SK-N-SH treated with all-trans-retinoic acid at 6 μM for 48 hours (cell line): ENCODE data around the gene DIAPH3.

Experiments used
- ATAC-seq: fragments of 200-7000 bp; cut with Tn5 transposase; 3 replicates; pipeline ENCODE4 v1.9.1; 2020; ENCODE audit warnings: mild to moderate bottlenecking, moderate library complexity
- ARNTL ChIP-seq: fragments of 450-650 bp; formaldehyde crosslinking; IDR thresholded peaks from 2 replicates; pipeline ENCODE4 v1.5.0; 2020; ENCODE audit warnings: low read depth, mild to moderate bottlenecking, moderate library complexity, borderline replicate concordance
- BACH2 ChIP-seq: fragments of 250-450 bp; sonication (Bioruptor Pico); IDR thresholded peaks from 2 replicates; pipeline ENCODE4 v1.9.0; 2021; ENCODE audit warnings: mild to moderate bottlenecking, borderline replicate concordance
- CSDC2 ChIP-seq: fragments of 250-450 bp; sonication (Bioruptor Pico); IDR thresholded peaks from 2 replicates; pipeline ENCODE4 v1.5.0; 2020; ENCODE audit warnings: mild to moderate bottlenecking, moderate library complexity
- ESRRG ChIP-seq: fragments of 250-450 bp; sonication (Bioruptor Pico); IDR thresholded peaks from 2 replicates; pipeline ENCODE4 v1.6.1; 2021; ENCODE audit warnings: mild to moderate bottlenecking
- GLIS3 ChIP-seq: fragments of 250-450 bp; sonication (Bioruptor Pico); IDR thresholded peaks from 2 replicates; pipeline ENCODE4 v1.5.0; 2020; ENCODE audit warnings: mild to moderate bottlenecking, moderate library complexity
- OSR1 ChIP-seq: fragments of 250-450 bp; sonication (Bioruptor Pico); IDR thresholded peaks from 2 replicates; pipeline ENCODE4 v1.8.0; 2022; ENCODE audit warnings: moderate library complexity, mild to moderate bottlenecking, inconsistent platforms
- PATZ1 ChIP-seq: fragments of 250-450 bp; sonication (Bioruptor Pico); IDR thresholded peaks from 2 replicates; pipeline ENCODE4 v1.8.0; 2020; ENCODE audit warnings: mild to moderate bottlenecking, moderate library complexity, borderline replicate concordance
- PPARA ChIP-seq: fragments of 250-450 bp; sonication (Bioruptor Pico); IDR thresholded peaks from 2 replicates; pipeline ENCODE4 v1.5.0; 2020; ENCODE audit warnings: mild to moderate bottlenecking, borderline replicate concordance
- SNAI2 ChIP-seq: fragments of 250-450 bp; sonication (Bioruptor Pico); IDR thresholded peaks from 2 replicates; pipeline ENCODE4 v1.5.0; 2020; ENCODE audit warnings: mild to moderate bottlenecking, moderate library complexity
- TCF4 ChIP-seq: fragments of 250-450 bp; sonication (Bioruptor Pico); IDR thresholded peaks from 2 replicates; pipeline ENCODE4 v1.8.0; 2021; ENCODE audit warnings: mild to moderate bottlenecking, moderate library complexity, borderline replicate concordance
- TOX ChIP-seq: fragments of 250-450 bp; sonication (Bioruptor Pico); IDR thresholded peaks from 2 replicates; pipeline ENCODE4 v1.8.0; 2021; ENCODE audit warnings: mild to moderate bottlenecking, moderate library complexity, borderline replicate concordance
- ZC3H10 ChIP-seq: fragments of 250-450 bp; sonication (Bioruptor Pico); IDR thresholded peaks from 2 replicates; pipeline ENCODE4 v1.5.1; 2021; ENCODE audit warnings: mild to moderate bottlenecking, moderate library complexity
- ZFP3 ChIP-seq: fragments of 250-450 bp; sonication (Bioruptor Pico); IDR thresholded peaks from 2 replicates; pipeline ENCODE4 v1.5.0; 2020; ENCODE audit warnings: mild to moderate bottlenecking, moderate library complexity
- ZNF70 ChIP-seq: fragments of 450-650 bp; formaldehyde crosslinking; IDR thresholded peaks from 2 replicates; pipeline ENCODE4 v1.5.0; 2020; ENCODE audit warnings: mild to moderate bottlenecking, moderate library complexity
- ZNF8 ChIP-seq: fragments of 450-650 bp; formaldehyde crosslinking; IDR thresholded peaks from 2 replicates; pipeline ENCODE4 v1.5.0; 2020; ENCODE audit warnings: mild to moderate bottlenecking, moderate library complexity
- TF ChIP-seq, protein P1 (sequence below): fragments of 250-450 bp; sonication (Bioruptor Pico); IDR thresholded peaks from 2 replicates; pipeline ENCODE4 v1.5.0; 2020; ENCODE audit warnings: mild to moderate bottlenecking, moderate library complexity
- TF ChIP-seq, protein P2 (sequence below): fragments of 250-450 bp; sonication (Bioruptor Pico); IDR thresholded peaks from 2 replicates; pipeline ENCODE4 v1.8.0; 2021; ENCODE audit warnings: low read depth, mild to moderate bottlenecking, moderate library complexity, borderline replicate concordance
- TF ChIP-seq, protein P3 (sequence below): fragments of 250-450 bp; sonication (Bioruptor Pico); IDR thresholded peaks from 2 replicates; pipeline ENCODE4 v1.5.1; 2020; ENCODE audit warnings: low read depth, mild to moderate bottlenecking, moderate library complexity

Gene DIAPH3

DNA sequence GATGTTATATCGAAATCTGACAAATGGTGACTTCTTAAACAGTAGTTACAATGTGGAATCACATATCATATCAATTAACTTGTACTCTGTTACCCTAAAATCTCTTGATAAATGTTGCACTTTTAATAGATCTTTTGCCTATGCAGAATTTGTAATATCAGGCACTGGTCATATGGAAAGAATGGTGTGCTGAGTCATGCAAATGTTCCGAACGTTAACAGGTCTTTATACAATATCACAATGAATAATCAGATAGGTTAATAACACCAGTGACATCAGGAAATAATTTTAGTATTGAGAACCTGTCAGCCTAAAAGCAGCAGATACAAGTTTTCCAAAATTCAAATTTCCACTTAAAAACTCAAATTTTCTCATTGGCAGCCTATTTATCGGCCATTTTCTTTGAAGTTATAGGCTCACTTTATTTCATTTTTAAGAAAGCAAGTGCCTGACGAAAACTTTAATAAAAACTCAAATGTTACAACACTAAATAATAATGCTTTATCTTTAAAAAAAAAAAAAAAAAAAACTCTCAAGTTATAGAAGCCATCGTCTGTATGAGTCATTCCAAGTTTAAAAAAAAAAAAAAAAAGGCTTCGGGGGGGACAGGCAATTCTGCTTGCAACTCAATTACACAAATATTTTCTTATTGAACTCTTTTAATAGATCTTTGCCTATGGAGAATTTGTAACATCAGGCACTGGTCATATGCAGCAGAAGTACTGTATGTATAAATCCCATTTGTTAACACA is 180.9 kb downstream of the DIAPH3 start:
- peak; percentile 45; the same call in 2 of the 3 replicates for ATAC-seq
- TF ChIP-seq PPARA (CRISPR knock-in tag): no peak
- TF ChIP-seq ZNF70 (CRISPR knock-in tag): no peak
- TF ChIP-seq TCF4 (CRISPR knock-in tag): no peak
- TF ChIP-seq SNAI2 (CRISPR knock-in tag): no peak
- no peak for TF ChIP-seq ARNTL
- TF ChIP-seq ZC3H10 (CRISPR knock-in tag): no peak
- no peak for TF ChIP-seq PATZ1
- TF ChIP-seq, protein P1, sequence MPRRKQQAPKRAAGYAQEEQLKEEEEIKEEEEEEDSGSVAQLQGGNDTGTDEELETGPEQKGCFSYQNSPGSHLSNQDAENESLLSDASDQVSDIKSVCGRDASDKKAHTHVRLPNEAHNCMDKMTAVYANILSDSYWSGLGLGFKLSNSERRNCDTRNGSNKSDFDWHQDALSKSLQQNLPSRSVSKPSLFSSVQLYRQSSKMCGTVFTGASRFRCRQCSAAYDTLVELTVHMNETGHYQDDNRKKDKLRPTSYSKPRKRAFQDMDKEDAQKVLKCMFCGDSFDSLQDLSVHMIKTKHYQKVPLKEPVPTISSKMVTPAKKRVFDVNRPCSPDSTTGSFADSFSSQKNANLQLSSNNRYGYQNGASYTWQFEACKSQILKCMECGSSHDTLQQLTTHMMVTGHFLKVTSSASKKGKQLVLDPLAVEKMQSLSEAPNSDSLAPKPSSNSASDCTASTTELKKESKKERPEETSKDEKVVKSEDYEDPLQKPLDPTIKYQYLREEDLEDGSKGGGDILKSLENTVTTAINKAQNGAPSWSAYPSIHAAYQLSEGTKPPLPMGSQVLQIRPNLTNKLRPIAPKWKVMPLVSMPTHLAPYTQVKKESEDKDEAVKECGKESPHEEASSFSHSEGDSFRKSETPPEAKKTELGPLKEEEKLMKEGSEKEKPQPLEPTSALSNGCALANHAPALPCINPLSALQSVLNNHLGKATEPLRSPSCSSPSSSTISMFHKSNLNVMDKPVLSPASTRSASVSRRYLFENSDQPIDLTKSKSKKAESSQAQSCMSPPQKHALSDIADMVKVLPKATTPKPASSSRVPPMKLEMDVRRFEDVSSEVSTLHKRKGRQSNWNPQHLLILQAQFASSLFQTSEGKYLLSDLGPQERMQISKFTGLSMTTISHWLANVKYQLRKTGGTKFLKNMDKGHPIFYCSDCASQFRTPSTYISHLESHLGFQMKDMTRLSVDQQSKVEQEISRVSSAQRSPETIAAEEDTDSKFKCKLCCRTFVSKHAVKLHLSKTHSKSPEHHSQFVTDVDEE (CRISPR knock-in tag): no peak
- no peak for TF ChIP-seq ZFP3 (CRISPR knock-in tag)

DNA sequence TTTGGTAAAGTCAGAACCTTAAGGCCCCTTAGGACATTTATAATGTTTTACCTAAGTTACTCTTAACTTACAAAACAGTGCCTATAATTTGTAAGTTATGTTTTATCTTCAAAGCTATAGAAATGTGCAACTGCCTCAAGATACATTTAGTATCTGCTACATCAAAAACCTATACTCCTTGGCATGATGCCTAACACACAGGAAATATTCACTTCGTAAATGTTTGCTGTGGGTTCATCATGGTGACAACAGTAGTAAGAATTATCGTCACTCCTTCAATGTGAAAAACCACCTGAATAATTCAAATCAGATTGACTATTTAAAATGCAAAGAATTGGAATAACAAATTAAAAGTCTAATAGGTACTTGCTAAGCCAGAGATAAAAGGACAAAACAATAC is 184.1 kb downstream of the DIAPH3 start:
- no peak for ATAC-seq
- no peak for TF ChIP-seq PATZ1
- TF ChIP-seq, protein P2, sequence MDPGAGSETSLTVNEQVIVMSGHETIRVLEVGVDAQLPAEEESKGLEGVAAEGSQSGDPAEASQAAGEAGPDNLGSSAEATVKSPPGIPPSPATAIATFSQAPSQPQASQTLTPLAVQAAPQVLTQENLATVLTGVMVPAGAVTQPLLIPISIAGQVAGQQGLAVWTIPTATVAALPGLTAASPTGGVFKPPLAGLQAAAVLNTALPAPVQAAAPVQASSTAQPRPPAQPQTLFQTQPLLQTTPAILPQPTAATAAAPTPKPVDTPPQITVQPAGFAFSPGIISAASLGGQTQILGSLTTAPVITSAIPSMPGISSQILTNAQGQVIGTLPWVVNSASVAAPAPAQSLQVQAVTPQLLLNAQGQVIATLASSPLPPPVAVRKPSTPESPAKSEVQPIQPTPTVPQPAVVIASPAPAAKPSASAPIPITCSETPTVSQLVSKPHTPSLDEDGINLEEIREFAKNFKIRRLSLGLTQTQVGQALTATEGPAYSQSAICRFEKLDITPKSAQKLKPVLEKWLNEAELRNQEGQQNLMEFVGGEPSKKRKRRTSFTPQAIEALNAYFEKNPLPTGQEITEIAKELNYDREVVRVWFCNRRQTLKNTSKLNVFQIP (CRISPR knock-in tag): no peak
- no peak for TF ChIP-seq ZC3H10 (CRISPR knock-in tag)
- TF ChIP-seq ARNTL: no peak
- no peak for TF ChIP-seq ZNF70 (CRISPR knock-in tag)
- TF ChIP-seq CSDC2 (CRISPR knock-in tag): no peak
- TF ChIP-seq, protein P3, sequence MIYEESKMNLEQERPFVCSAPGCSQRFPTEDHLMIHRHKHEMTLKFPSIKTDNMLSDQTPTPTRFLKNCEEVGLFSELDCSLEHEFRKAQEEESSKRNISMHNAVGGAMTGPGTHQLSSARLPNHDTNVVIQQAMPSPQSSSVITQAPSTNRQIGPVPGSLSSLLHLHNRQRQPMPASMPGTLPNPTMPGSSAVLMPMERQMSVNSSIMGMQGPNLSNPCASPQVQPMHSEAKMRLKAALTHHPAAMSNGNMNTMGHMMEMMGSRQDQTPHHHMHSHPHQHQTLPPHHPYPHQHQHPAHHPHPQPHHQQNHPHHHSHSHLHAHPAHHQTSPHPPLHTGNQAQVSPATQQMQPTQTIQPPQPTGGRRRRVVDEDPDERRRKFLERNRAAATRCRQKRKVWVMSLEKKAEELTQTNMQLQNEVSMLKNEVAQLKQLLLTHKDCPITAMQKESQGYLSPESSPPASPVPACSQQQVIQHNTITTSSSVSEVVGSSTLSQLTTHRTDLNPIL (CRISPR knock-in tag): no peak
- no peak for TF ChIP-seq ZNF8 (CRISPR knock-in tag)
- no peak for TF ChIP-seq TOX (CRISPR knock-in tag)
- no peak for TF ChIP-seq GLIS3 (CRISPR knock-in tag)
- no peak for TF ChIP-seq ESRRG (CRISPR knock-in tag)
- TF ChIP-seq, protein P1 (CRISPR knock-in tag): no peak
- TF ChIP-seq OSR1: no peak
- no peak for TF ChIP-seq BACH2
